Inflammatory macrophage treated with lipopolysaccharide for 4 hours (primary cell): ENCODE data around the gene CENPI.
"Not testable (repeated sequence)": the region's sequence is repeated elsewhere in the genome, so short reads cannot be mapped to it uniquely, and the experiment has no call there.

Source experiments
- DNase-seq: peaks from one replicate; pipeline ENCODE4 v3.0.0-alpha.2; 2020

The CENPI gene

DNA sequence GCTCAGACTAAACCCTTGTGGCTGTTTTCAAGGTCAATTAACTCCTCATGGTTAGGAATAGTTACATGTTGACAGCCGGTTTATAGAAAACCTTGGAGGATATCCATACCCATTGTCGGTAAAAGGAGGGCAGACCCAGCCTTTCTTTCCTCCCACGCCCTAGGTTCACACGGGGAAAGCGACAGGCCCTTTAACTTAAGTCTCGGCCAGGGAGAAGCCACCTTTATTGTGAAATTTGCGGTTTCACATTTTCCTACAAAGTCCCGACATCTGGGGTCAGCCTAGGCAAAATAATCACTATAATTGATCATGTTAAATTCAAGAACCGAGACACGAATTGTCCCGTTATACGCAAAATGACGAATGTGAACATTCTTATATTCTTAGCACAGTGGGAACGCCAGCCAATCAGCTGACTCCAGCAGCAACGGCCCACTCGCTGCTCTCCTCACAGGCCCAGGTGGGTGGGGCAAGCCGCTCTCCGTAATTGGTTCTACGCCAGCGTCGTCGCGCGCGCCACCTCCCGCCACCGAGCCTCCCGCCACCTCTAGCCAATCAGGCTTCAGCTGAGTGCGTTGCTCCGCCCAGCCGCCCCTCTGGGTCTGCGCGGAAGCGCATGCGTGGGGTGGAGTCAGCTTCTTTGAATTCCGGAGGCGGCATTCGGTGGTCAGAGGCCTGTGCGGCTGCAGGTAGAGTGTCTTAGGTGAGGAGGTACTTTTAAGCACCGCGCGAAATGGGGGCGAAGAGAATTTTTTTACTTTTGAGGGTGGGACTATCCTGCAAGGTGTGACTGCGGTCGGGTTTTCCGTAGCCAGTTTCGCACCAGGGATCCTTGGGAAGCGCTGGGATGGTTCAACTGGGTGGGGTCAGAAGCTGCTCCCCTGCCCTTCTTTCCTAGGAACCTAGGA, at the start of gene CENPI:
CENPI (plus strand) TSS at position 659 of the 908 bp plus-strand sequence. CDS start 2,867 bp downstream, outside the sequence.
- DNase-seq = peak; percentile 93

DNA sequence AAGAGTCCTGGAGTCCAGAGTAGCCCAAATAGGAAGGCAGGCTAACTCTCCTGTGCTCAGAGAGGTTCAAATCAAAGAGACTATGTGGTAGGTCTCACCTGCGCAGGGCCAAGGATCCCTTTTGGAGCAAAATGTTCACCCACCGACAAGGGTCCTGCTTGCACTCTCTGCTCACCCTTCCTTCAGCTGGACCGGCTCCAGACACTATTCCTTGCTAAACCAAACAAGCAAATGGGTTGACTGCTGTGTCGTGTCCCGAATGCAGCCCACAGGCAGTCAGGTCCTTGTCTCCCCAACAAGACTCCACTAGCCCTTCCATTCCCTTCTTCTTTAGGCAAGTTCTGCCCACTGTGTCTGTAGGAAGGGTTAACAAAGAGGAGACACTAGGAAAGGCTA, 46.9 kb upstream of the CENPI start:
- DNase-seq = no peak

DNA sequence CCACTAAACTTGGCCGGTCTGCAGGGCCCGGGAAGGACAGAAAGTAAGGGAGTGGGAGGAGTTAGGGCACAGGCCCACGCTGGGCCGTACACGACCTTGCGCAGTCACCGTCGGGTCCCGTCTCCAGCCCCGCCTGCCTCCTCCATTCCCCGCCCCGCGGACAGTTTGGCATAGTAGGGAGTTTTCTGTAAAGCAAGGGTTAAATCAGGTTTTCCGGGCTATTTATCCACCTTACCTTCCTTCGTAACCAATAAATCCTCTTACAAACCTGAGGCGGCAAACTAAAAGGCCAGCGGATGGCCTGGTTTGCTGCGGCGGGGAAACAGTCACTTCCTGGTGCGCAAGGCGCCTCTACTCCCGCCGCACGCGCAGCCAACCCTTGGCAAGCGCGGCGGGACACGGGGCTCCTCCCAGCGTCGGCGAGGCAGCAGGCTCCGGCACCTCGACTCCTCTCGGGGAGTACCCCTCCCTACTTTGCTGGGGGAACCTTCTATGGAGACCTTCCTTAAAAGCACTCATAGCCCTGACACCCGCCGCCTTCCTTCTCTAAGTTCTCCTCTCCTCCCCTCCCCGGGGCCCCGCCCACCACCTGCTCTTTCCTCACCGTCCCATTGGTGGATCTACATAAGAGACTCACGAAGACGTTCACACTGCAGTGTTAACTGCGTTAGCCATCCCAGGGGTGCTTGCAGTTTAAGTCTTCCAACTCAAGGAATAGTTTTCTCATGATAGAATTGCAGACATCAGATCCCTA, 46.3 kb upstream of the CENPI start, which contains the start of gene TRMT2B:
TRMT2B (minus strand) TSS at position 563 of the 754 bp plus-strand sequence. CDS start 9,822 bp downstream, outside the sequence.
- peak; percentile 74 for DNase-seq

DNA sequence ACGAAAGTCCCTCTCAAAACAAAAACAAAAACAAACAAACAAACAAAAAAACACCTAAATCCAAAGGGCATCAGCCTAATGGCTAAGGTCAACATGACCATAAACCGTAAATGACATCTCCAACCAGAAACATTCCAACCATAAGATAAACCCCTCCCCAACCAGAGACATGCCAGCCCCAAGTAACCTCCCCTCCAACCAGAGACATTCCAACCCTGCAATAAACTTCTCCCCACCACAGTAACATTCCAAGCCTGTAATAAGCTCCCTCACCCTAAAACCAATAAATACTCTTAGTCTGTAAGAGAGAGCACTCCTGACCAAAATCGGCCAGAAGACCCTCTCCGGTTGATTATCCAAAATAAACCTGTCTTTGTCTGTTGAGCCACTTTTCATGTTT, 41.5 kb upstream of the CENPI start:
- DNase-seq = not testable (repeated sequence)

DNA sequence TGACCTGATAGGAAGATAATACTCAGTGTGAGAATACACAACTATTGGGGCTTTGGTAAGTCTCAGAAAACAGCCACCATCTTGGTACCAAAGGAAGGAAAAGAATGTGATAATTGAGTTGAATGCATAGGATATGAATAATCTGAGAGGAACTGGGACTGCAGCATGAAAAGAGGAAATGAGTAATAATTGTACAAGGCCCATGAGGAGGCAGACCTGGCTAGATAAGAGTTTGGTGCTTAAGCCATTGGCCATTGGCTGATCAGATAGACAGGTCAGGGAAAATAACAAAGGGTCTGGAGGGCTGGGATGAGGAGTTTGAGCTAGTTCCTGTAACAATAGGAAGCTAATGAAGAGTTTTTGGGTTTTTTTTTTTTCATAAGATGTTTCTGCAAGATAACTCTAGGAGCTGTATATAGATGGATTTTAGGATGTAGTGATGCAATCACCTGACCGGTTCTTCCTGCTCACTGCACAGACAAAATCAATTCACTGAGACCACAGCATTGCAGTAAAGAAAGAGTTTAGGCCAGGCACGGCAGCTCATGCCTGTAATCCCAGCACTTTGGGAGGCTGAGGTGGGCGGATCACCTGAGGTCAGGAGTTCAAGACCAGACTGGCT, 40.8 kb upstream of the CENPI start:
- peak; percentile 32 for DNase-seq

DNA sequence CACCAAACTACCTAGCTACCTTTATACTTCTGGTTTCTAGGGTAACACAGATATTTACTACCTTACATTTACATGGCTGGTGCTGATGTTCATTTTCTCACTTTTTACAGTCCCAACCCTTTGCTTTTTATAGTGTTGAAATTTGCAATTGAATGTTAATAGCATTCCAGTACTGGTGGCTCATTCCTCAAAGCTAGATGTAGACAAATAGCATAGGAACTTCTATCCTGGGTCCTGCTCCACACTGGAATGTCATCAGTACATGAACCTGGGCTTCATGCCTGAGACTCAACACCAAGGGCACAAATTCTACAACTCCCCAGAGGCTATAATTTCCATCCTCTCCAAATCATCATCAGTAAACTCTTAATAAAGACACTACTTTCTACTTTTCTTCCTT, 35.8 kb upstream of the CENPI start:
- no peak for DNase-seq

- DNase-seq = no peak
Observed at GRCh38 chrX:101071582-101071981, 26.4 kb upstream of the CENPI start.

GRCh38 chrX:101078716-101079598, 19.0 kb upstream of the CENPI start, which contains the start of gene TMEM35A:
Gene TMEM35A, plus strand, starts transcription at chrX:101078879. Its CDS starts 124 bp downstream, at chrX:101079003.
- DNase-seq = no peak

GRCh38 chrX:101079736-101080270, 18.2 kb upstream of the CENPI start:
- no peak for DNase-seq

- DNase-seq = no peak
Observed at GRCh38 chrX:101080326-101081124, 17.5 kb upstream of the CENPI start.

- DNase-seq = no peak
Observed at GRCh38 chrX:101081231-101081630, 16.8 kb upstream of the CENPI start.

- DNase-seq = no peak
Observed at GRCh38 chrX:101091817-101092216, 6.2 kb upstream of the CENPI start.

DNA sequence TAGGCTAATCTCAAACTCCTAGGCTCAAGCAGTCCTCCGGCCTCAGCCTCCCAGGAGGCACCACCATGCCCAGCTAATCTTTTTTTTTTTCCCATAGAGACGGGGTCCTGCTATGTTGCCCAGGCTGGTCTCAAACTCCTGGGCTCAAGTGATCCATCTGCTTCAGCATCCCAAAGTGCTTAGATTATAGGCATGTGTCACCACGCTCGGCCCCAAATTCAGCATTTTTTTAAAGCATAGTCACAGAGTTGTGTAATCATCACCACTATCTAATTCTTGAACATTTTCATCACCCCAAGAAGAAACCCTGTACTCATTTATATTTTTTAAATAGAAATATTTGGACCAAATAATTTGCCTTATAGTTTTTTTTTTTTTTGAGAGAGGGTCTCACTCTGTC, 10.3 kb downstream of the CENPI start:
- no peak for DNase-seq

DNA sequence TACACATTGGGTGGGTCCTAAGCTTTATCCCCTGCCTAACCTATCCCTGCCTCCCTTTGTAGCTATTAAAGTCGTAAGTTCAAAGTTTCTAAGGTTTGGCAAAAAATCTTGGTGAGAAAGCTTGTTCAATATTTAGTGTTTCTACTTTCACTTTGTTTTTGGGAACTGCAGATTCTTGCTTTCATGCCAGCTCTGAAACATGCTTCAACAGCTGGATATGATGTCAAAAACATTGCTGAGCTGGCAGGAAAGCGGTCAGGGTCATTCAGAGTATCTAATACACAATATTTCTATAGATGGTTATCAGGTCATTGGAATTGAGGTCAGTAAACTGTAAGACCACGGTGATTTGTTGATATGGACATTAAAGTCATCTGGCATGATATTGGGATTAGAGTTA, 19.7 kb downstream of the CENPI start:
- no peak for DNase-seq

DNA sequence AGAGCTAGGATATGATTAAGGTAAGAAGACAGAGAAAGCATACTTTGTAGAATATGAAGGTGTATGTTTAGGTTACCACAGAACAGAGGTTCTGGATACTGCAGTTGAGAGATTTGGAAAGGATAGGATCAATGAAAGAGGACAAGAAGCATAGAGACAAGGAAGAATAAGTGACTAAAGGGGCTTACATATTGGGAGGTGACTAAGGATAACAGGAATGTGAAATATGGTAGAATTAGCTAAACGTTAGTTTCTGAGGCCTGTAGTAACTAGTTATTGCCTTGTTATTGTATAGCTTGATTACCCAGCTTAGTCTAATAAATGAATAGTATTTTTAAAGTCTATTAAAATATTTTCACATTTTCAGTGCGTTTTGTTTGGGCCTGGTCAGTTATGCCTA, 38.2 kb downstream of the CENPI start:
- DNase-seq = no peak
